OCI-M2 (cell line): ENCODE data around the gene RPAIN.
"Not testable (repeated sequence)": the region's sequence is repeated elsewhere in the genome, so short reads cannot be mapped to it uniquely, and the experiment has no call there.

Source experiments
- DNase-seq: peaks from one replicate; lab custom pipeline; 2025; ENCODE audit not compliant: unreplicated experiment; lab: John Stamatoyannopoulos, UW

The RPAIN gene

DNA sequence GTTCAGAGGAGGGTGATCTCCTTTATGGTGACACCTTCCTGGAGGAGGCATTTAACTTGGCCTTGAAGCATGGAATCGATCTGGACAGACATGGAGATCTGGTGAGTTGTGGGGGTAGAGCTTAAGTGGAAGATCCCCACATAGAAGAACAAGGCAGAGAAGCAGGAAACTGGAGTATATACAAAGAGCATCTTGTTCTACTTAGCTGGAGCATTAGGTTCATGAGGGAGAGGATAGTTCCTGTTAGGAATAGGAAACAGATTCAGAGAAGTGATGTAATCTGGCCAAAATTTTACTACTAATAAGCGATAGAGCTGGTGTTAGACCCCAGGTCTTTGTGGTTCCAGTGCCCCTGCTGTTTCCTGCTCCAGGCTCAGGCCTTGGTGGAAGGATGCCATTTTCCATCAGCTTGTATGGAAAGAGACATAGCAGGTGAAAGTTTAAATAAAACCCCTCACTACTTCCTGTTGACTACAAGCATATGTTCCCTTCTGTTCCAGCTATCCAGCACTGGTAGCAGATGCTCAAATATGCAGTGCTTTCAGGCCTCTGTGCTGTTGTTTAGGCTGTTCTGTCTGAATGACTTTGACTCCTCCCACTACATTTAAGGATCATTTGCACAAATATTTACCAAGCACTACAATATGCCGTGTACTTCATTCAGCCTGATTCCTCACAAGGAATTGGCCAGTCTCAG, 9.4 kb downstream of the RPAIN start:
- DNase-seq = no peak

DNA sequence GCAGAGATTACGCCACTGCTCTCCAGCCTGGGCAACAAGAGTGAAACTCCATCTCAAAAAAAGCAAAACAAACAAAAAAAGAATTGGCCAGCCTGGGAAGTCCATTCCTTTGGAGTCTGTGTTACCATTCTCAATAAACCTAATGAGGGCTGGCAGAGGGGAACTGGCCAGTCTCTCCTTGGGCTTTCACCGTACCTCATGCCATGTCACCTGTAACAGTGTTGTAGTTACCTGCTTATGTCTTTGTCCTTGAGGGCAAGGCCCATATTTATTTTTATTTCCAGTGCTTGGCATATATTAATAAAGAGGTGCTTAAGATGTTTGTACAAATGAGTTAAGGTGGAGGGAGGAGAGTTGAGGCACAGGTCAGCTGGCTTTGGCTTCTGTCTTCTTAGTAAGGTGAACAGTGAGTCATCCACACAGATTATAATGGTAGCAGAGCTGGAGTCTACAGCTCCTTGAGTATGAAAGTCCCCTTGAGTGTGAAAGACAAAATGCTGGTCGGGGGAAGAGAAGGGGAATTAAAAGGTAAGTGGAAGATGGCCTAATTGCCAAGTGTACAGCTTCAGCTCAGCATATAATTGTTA, 10.5 kb downstream of the RPAIN start:
- no peak for DNase-seq

DNA sequence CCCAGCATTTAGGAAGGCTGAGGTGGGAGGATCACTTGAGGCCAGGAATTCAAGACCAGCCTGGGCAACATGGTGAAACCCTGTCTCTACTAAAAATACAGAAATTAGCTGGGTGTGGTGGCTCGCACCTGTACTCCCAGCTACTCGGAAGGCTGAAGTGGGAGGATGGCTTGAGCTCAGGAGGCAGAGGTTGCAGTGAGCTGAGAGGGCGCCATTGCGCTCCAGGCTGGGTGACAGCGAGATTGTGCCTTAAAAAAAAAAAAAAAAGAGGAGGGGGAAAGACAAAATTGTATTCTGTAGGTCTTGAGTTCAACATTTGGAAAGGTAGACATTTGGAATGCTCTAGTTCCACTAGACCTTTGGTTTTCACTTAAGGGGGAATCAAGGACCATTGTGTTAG, 11.3 kb downstream of the RPAIN start:
- DNase-seq = not testable (repeated sequence)

DNA sequence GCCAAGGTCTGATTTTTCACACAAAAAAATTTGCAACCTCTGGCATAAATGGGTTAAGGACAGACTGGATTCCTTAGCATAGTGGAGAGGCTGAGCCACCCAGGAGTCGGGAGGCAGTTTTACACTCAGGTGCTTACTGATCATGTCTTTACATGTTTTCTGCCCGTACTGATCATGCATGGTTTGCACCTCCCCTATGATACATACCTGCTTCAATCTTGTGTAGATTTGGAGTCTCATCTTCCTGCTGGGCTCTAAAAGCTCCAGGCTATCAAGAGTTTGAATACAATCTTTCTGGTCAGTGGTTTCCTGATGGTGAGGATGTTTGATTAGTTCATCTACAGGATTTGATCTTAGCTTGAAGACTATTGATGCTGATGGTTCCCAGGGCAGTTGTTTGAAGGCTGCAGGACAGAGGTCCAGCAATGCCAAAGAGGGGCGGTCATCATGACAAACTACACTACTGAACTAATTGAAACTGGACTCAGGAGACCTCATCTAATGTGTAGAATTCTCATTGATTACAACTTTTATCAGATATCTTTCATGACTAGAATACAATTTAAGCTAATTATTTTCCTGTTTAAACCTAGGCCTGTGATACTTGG, 12.1 kb downstream of the RPAIN start:
- DNase-seq = no peak

DNA sequence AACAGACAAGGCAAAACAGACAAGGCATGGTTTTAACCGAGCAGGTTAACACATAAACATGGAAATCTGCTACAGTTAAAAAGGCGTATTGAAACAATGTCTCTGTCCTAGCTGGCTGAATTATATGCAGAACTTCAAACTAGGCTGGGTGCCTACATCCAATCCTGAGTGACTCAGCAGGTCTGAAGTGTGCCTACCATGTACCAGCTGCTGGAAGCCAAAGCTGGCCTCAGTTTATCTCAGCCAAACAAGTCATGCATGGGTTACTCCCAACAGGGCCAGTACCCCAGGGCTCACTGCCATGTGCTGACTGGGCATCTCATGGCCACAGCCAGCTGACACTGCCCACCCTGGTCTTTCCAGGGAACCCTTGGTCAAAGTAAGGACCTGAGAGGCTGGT, 15.0 kb downstream of the RPAIN start:
- no peak for DNase-seq

DNA sequence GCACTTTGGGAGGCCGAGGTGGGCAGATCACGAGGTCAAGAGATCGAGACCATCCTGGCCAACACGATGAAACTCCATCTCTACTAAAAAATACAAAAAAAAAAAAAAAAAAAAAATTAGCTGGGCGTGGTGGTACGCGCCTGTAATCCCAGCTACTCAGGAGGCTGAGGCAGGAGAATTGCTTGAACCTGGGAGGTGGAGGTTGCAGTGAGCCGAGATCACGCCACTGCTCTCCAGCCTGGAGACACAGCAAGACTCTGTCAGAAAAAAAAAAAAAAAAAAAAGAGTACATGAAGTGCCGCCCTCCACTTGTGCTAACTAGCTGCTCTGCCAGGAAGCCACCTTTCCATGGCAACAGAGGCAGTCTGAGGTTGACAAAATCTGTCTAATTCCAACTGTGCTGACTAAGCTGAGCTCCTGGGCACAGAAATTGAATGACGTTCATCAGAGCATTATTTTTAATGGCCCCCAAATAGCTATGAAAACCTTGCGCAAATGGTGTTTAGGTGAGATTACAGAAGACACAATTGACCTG, 15.9 kb downstream of the RPAIN start:
- DNase-seq = not testable (repeated sequence)

DNA sequence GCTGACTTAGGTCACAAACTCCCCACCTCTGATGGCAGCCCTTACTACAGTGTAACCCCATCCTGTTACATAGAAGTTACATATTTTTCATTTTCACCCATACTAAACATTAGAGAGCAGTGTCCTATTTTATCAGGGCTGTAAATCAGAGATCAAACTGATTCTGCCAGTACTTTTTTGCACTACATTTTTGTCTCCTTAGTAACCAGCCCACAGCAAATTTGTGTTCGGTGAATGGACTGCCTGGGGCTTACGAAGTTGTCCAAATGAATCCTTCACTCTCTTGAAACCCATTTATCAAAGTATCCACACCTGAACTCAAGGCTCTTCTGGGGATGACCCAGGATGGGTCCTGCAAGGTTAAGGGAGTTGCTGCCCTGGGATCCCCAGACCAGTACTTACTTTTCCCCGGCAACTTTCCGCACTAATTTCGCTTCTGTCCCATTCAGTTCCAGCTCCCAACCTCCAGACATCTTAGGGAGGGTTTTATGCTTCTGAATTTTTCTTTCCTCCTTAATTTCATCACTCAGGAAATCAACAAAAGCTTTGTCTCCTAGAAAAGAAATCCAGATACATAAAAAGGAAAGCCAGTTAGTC, 17.8 kb downstream of the RPAIN start:
- no peak for DNase-seq

DNA sequence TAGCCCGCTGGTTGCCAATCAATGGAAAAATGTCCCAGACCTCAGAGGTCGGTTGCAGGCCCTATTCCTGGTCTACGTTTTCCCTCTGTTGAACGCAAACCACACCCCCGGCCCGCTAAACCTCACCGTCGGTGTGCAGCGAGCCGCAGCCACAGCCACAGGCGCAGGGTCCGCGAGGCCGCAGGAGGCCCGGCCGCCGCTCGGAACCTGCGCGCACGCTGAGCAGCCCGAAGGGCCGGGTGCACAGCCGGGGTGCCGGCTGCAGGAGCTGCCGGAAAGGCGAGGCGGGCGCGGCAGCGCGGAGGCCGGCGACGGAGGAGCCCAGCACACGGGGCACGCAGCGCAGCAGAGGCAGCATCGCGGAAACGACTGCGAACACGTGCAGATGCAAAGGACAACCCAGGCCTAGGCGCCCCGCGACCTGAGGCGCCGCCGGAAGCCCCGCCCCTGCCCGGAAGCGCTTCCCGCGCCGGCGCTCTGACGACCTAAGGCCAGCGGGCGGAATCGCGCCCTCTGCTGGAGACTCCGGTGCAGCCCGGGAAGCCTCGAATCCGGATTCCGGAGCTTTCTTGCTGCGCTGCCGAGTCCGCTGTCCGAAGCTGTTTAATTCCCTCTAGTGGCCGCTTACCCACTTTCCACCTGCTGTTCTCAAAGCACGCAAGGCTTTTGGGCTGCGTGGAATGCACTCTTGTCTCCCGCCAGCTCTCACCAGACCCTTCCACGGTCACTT, 18.9 kb downstream of the RPAIN start, which contains the start of gene C1QBP:
C1QBP (minus strand) TSS at position 440 of the 730 bp plus-strand sequence; CDS start at position 358, 82 bp downstream.
- peak; percentile 90 for DNase-seq

DNA sequence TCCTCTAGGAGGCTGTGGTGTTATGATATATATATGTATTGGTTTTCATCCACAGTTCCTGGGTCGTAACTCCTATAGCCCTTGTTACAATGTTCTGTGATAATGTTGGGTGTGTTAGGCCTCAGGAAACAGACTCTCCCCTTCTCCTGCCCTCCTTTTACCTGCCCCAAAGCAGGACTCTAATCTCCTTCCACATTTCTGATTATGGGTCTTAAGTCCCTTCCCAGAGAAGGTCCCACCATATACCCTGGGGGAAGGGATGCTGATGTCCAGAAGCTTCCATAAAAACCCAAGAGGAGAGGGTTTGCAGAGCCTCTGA, 19.4 kb downstream of the RPAIN start:
- no peak for DNase-seq

DNA sequence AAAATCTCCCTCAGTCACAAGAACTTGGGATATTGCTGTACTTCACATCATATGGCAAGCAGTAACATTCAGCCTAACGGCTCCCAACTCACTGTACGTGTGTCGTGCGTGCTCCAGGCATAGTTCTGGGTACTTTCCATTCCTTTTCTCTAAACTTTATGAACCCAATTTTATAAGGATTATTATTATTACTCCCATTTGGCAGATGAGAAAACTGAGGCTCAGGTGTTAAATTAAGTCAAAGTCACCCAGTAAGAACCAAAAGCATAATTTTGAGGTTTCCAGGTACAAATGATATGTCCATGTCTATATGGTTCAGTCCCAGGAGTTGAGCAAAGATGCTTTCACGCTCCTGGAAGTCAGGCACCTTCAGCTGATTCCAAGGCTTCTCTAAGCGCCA, 23.7 kb downstream of the RPAIN start:
- no peak for DNase-seq

DNA sequence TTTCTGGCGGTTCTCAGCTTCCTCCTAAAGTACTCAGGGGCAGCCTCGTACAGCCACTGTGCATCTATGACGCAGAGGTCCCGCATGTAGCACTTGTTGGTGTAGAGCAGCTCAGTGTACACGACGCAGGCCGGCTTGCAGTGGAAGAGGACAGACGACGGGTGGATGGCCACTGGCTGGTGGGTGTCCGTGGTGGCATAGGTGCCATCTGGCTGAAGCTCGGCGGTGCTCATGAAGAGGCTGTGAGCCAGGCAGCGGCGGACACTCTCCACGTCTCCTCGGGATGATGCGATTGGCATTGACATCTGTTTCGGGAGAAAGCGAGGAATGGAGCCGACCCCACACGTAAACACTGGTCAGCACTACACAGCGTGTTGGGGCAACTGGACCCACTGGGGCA, 24.2 kb downstream of the RPAIN start:
- no peak for DNase-seq

DNA sequence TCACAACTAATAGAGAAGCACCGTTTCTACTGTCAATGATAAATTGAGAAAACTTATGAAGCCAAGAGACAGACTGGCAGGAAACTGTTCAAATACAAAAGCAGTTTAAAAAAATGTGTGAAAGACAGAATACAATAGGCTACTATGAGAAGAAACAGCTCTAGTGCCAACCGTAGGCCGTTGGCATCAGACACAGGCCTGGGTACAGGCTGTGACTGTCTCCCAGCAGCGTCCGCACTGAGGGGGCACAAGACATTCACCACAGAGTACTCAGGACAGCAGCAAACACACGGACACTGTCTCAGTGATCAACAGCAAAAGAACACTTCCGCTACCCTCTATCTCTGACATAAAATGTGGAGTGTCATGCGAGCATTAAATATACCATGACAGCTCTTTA, 26.8 kb downstream of the RPAIN start:
- DNase-seq = no peak

DNA sequence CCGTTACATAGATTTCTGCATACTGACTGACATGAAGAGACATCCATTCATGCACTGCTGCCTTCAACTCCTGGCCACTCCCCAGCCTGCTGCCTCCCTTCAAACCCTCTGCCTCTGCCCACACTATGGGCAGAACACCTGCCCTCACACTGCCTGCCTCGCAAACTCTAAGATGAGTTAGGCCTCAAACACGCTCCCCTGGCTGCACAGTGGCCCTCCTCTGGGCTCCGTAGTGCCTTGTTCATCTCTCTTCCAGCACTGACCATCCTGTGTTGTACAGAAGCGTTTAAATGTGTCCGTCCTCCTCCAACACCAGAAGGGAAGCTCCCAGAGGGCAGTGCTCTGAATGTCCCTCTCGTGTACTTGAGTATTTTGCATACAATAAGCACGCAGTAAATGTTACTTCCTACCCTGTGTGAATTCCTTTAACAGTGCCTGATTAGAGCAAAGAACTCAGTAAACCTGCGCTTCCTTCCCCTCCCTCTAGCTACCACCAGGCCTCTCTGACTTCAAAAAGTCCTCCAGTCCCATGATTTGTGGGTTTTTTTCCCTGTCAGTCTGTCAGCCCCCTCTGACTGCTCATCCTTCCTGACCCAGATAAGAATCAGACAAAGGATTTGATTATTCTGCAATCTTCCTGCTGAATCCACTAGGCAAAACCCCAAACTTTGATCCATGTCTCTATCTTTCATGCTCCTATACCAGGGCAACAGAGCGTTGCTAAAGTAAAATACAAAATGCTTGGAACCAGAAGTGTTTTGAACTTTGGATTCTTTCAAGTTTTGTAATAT, 44.9 kb downstream of the RPAIN start:
- DNase-seq = no peak

DNA sequence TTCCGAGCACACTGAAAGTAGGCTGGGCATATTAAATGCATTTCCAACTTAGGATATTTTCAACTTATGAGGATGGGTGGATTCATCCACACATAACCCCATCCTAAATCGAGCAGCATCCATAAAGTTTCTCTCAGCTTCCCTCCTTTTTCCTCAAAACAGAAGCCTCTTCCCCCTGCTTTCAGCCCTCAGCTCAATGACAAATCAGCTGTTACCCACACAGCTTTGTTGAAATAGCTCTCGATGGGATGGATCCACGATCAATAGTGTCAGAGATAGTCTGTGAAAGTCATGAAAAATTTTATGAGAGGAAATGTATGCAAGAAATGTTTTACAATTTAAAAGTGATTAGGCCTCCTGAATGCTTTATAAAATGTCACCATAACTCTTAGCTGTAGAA, 46.3 kb downstream of the RPAIN start:
- DNase-seq = no peak

DNA sequence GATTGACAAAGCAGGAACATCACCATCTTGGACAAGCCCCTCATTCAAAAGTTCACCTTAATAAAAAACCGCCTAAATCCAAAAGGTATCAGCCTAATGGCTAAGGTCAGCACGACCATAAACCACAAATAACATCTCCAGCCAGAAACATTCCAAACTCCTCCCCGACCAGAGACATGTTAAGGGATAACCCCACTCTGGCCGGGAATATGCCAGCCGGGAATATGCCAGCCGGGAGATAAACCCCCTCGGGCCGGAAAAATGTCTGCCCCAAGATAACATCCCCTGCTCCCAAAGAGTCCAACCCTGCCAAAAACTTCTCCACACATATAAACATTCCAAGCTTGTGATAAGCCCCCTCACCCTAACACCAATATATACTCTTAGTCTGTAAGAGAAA, 47.4 kb downstream of the RPAIN start:
- no peak for DNase-seq

DNA sequence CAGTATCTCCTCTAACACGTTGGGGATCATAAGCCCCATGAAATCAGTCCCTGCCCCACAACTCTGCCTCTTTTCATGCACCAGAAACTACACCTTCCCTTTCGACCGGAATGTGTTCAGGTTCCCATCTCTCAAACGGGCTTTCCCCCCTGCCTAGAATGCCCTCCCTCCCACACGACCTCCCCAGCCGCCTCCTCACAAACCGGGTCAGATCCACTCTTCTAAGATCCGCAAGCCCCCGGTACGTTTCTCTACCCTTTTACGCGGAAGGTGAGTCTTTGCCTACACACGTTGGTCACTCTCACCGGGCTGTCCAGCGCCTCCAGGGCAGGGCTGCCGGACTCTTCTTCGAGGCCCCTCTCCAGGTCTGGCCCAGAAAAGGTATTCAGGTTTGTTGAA, 48.1 kb downstream of the RPAIN start:
- DNase-seq = no peak

DNA sequence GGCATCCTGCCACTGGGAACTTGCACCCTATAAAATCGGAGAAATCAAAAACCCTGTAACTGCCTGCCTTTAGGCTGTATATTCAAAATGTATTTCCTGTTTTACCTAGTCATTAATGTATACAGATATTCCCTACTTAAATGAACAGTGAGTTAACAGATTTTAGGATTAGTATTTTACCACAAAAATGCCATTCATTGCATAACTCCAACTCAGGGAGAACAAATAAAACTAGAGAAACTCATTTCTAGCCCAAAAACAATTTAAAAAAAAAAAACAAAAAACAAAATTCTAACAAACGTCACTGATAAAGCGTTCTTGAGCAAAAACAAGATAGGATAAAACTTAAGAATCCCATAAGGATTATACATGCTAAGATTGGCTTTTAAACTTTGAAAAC, 52.5 kb downstream of the RPAIN start:
- DNase-seq = no peak

DNA sequence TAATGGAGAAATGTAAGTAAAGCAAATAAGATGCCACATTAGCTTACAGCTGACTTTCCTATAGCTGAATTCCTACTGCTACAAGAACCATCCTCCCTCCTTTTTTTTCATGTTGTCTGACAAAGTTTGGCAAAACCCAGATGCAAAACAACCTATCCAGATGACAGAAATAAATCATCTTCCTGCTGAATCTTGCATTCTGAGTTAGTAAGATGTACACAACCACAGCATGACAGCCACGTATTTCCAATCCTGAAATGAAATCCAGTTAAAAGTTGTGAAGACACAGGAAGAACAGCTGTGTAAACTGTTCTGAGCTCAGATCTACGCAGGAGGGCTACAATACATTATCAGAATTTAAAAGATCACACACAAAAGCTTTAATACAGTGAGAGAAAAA, 53.9 kb downstream of the RPAIN start:
- DNase-seq = no peak

DNA sequence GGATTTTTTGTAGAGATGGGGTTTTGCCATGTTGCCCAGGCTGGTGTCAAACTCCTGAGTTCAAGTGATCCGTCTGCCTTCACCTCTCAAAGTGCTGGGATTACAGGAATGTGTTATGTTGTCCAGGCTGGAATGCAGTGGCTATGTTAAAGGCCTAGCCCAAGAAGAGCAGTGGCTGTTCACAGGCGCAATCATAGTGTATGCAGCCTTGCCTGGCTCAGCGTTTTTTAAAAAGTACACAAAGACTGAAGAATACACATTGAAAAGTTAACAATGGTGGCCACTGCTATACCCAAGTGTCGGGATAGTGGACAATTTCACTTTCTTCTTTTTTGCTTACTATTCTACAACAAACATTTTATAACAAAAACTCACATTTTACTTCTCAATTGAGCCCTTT, 59.0 kb downstream of the RPAIN start:
- DNase-seq = no peak

DNA sequence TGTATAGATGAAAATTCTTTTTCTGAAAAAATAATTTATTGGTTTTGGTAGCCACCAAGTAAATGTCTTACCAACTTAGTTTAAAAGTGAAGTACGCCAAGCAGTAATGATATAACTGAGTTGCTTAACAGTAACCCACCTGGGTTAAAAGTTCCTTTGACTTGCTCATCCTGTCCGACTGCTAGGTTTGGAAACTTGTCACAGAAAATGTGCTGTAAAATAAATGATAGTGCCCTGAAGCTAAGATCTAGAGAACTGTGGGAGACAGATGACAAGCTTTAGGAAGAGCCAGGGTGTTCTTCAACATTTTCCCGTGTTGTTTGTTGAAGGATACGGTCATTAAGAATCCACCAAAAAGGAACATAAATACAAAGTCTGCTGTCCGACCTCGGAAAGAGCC, 61.0 kb downstream of the RPAIN start:
- DNase-seq = no peak

DNA sequence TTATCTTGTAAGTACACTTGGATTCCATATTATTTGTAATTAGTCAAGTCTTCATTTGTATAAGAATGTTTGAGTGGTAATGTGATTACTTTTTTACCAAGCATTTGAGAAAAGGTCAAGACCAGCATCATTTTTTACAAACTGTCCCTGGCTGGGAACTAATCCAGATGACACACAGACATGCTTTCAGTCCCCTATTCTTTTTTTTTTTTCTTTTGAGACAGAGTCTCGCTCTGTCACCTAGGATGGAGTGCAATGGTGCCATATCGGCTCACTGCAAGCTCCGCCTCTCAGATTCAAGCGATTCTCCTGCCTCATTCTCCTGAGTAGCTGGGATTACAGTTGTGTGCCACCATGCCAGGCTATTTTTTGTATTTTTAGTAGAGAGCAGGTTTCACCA, 61.5 kb downstream of the RPAIN start:
- no peak for DNase-seq
